Measurements from ENCODE around the gene L1TD1. TPM values are rescaled to one million over a fixed set of nuclear protein-coding genes. Genes with fewer than 3 reads are reported as not detected.
"Not testable (repeated sequence)": the region's sequence is repeated elsewhere in the genome, so short reads cannot be mapped to it uniquely, and the experiment has no call there.

Gene L1TD1
- total and polyA plus RNA-seq, 12 donors, result 0.07 to 0.16 (median 0.12) TPM; not detected in 9

- intact Hi-C loops (cut with DNase I), result no loop called here
- DNase-seq (no peak), ATAC-seq (no peak)
- Histone ChIP-seq H3K27me3 (no peaks in the 10 kb centered on the region), H3K4me1 (no peaks in the 10 kb centered on the region), H3K27ac (no peak overlapping the region), H3K36me3 (no peaks in the 10 kb centered on the region), H3K9me3 (peaks cover 0 to 25% (median 14%) of the 10 kb centered on the region in 11 donors), H3K4me3 (no peak overlapping the region)
- WGBS, 2 donors, result 78 to 85% methylated on average over 6 of the region's 6 CpGs
- TF ChIP-seq CTCF (IDR thresholded peaks at IDR 0.05), result no peak
Measured at GRCh38 chr1:62213075-62213914, 18.6 kb downstream of the L1TD1 start.

DNA sequence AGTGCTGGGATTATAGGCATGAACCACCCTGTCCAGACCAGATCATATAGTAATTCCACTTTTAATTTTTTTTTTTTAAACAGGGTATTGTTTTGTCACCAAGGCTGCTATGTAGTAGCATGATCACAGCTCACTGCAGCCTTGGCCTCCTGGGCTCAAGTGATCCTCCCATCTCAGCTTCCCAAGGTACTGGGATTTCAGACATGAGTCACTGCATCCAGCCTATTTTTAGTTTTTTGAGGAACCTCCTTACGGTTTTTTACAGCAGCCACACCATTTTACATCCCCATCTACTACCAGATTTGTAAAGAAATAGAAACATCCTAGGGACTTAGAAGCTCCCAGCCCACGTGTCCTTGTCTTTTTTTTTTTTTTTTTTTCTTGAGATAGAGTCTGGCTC lies 24.0 kb downstream of the L1TD1 start:
- Histone ChIP-seq H3K27me3 (no peaks in the 10 kb centered on the region), H3K9me3 (no peaks in the 10 kb centered on the region), H3K4me3 (no peak overlapping the region), H3K36me3 (no peaks in the 10 kb centered on the region), H3K4me1 (no peaks in the 10 kb centered on the region), H3K27ac (no peak overlapping the region)
- DNase-seq (no peak), ATAC-seq (no peak)
- WGBS, 2 donors, result 58 to 90% methylated on average over 2 of the region's 2 CpGs
- TF ChIP-seq CTCF (IDR thresholded peaks at IDR 0.05), result no peak
- intact Hi-C loops (cut with DNase I), result no loop called here

DNA sequence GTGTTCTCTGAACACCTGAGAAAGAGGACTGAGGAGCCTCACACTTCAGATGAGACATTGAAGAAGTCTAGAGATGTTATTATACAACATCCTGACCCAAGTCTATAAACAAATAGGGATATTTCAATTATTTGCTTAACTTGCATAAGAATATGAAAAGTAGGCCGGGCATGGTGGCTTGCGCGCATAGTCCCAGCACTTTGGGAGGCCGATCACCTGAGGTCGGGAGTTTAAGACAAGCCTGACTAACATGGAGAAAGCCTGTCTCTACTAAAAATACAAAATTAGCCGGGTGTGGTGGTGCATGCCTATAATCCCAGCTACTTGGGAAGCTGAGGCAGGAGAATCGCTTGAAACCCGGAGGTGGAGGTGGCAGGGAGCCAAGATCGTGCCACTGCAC lies 25.8 kb downstream of the L1TD1 start:
- 92 to 94% methylated on average over 9 of the region's 9 CpGs for WGBS, 2 donors

DNA sequence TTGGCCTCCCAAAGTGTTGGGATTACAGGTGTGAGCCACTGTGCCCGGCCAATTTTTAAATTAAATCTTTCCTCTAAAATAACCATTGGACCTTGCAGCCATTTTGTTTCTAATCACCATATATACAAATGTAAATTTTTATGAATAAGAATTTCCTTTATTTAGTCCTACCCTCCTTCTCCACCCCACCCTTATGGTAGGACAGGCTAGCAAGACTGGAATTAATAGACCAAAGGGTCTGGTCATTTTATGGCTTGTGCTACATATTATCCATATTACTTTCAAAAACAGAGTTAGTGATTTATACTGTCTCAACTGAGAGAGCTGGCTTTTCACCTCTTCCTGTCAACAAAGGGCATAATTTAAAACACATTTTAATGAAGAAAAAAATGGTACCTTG lies 26.5 kb downstream of the L1TD1 start:
- intact Hi-C loops (cut with DNase I), result no loop called here
- 97 to 98% methylated on average over 1 of the region's 1 CpG for WGBS, 2 donors
- no peaks in the 10 kb centered on the region for H3K27me3 ChIP-seq
- no peak overlapping the region for H3K27ac ChIP-seq
- no peaks in the 10 kb centered on the region for H3K36me3 ChIP-seq
- no peak overlapping the region for H3K4me3 ChIP-seq
- ATAC-seq (no peak), DNase-seq (no peak)
- H3K4me1 ChIP-seq, result no peaks in the 10 kb centered on the region
- H3K9me3 ChIP-seq, result no peaks in the 10 kb centered on the region
- no peak for TF ChIP-seq CTCF (IDR thresholded peaks at IDR 0.05)

More for the DNA sequence above, 25.8 kb downstream of the L1TD1 start:
- H3K4me1 ChIP-seq; H3K4me3 ChIP-seq; intact Hi-C loops (cut with DNase I); H3K36me3 ChIP-seq; ATAC-seq; H3K27ac ChIP-seq; H3K9me3 ChIP-seq; DNase-seq; H3K27me3 ChIP-seq: not testable (repeated sequence)

GRCh38 chr1:62222321-62222720 lies 27.7 kb downstream of the L1TD1 start:
- Histone ChIP-seq H3K4me1 (no peaks in the 10 kb centered on the region), H3K27ac (no peak overlapping the region), H3K27me3 (peaks cover 0 to under 1% (median 0%) of the 10 kb centered on the region in 7 donors), H3K36me3 (no peaks in the 10 kb centered on the region), H3K9me3 (no peaks in the 10 kb centered on the region), H3K4me3 (no peak overlapping the region)
- TF ChIP-seq CTCF (IDR thresholded peaks at IDR 0.05), result no peak
- ATAC-seq (no peak), DNase-seq (no peak)
- WGBS, 2 donors, result 93% methylated on average over 9 of the region's 9 CpGs
- intact Hi-C loops (cut with DNase I), result no loop called here
